Esophagus squamous epithelium (tissue), 5 donors: Measurements from ENCODE around the gene ECSCR. TPM values are rescaled to one million over a fixed set of nuclear protein-coding genes. Genes with fewer than 3 reads are reported as not detected.

ENCODE experiments used
- DNase-seq: peaks from one replicate; lab custom pipeline; 2025; lab: John Stamatoyannopoulos, UW
- H3K27ac ChIP-seq, 4 donors: fragments of 200-600 bp; sonication (generic); one replicate each; pipeline ENCODE4 v1.5.1; 2016 to 2019; ENCODE audit warnings: mild to moderate bottlenecking in 1 of 4
- H3K27me3 ChIP-seq, 4 donors: fragments of 200-600 bp; sonication (generic); 1 replicate in 3 of 4; 2 replicates in 1 of 4; pipeline versions ENCODE4 v1.5.1 to v1.6.0; 2017 to 2021; ENCODE audit warnings: antibody characterized with exemption in 1 of 4
- H3K36me3 ChIP-seq, 3 donors: fragments of 200-600 bp; sonication (generic); one replicate each; pipeline ENCODE4 v1.5.1; 2016 to 2019
- H3K4me1 ChIP-seq, 3 donors: fragments of 200-600 bp; sonication (generic); one replicate each; pipeline ENCODE4 v1.5.1; 2017 to 2019
- H3K4me3 ChIP-seq, 4 donors: fragments of 200-600 bp; sonication (generic); 1 replicate in 3 of 4; 2 replicates in 1 of 4; pipeline ENCODE4 v1.5.1; 2016 to 2019; ENCODE audit warnings: mild to moderate bottlenecking in 2 of 4, moderate library complexity in 1 of 4
- H3K9me3 ChIP-seq, 3 donors: fragments of 200-600 bp; sonication (generic); one replicate each; pipeline ENCODE4 v1.5.1; 2016 to 2019
- CTCF ChIP-seq, 6 experiments: fragments of 450-650 bp in 4 of 6; fragments of 200-600 bp in 2 of 6; sonication (generic) in 2 of 6; IDR thresholded peaks; one replicate each; pipeline ENCODE4 v1.5.1; 2016 to 2019; ENCODE audit warnings: antibody characterized with exemption in 6 of 6, mild to moderate bottlenecking in 4 of 6, moderate library complexity in 4 of 6
- POLR2A ChIP-seq, 4 donors: fragments of 450-650 bp; IDR thresholded peaks; one replicate each; pipeline ENCODE4 v1.6.1; 2017; ENCODE audit warnings: antibody characterized with exemption in 4 of 4, mild to moderate bottlenecking in 4 of 4, moderate library complexity in 3 of 4
- WGBS, 2 donors: methylation state at CpG; one replicate each; pipeline ENCODE4 v1.1.5; 2018; 5-methylcytosine and 5-hydroxymethylcytosine counted together
- intact Hi-C: fragments of 100-400 bp; cut with DNase I; formaldehyde crosslinking; loops from one replicate; pipeline ENCODE4 v1.15.0; 2022
- total RNA-seq, 4 donors: library from RNA; depleted of rRNA; stranded (reverse); fragments of >200 nt; gene quantifications; one replicate each; pipeline ENCODE4 v1.1.0, GENCODE V29; 2016
- donor health status: DM: yes; HTN: yes; CAD: no.

ECSCR gene
- total RNA-seq, 4 donors from 2014 or later: 1.7 to 19.5 (median 6.9) TPM

DNA sequence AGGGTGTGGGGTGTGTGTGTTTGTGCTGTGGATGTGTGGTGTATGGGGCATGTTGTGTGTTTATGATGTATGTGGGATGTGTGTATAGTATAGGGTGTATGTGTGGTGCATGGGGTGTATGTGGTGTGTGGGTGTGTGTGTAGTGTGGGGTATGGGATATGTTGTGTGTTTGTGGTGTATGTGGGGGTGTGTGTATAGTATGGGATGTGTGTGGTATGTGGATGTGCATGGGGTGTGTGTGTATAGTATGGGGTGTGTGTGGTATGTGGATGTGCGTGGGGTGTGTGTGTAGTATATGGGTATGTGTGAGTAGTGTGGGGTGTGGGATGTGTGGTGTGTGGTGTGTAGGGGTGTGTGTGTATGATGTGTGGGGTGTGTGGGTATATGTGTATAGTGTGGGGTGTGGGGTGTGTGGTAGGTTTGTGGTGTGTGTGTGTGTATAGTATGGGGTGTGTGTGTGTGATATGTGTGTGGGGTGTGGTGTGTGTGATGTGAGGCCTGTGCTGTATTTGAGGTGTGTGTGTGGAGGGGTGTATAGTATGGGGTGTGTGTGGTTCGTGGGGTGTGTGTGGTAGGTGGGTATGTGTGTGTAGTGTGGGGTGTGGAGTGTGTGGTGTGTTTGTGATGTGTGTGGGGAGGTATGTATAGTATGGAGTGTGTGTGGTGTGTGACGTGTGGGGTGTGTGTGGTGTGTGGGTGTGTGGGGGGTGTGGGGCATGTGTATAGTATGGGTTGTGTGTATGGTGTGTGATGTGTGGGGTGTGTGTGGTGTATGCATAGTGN, 10.5 kb downstream of the ECSCR start:
- no peak for DNase-seq
- no peak overlapping the region for H3K4me3 ChIP-seq
- no peaks in the 10 kb centered on the region for H3K36me3 ChIP-seq
- intact Hi-C loops: no loop called here
- H3K4me1 ChIP-seq: peaks cover 0 to 6% (median 6%) of the 10 kb centered on the region in 3 donors
- H3K9me3 ChIP-seq: no peaks in the 10 kb centered on the region
- 77 to 78% methylated on average over 3 of the region's 3 CpGs for WGBS, 2 donors
- no peak for TF ChIP-seq CTCF (IDR thresholded peaks at IDR 0.05)
- no peak for TF ChIP-seq POLR2A (IDR thresholded peaks at IDR 0.05)
- H3K27ac ChIP-seq: no peak overlapping the region
- H3K27me3 ChIP-seq: no peaks in the 10 kb centered on the region

DNA sequence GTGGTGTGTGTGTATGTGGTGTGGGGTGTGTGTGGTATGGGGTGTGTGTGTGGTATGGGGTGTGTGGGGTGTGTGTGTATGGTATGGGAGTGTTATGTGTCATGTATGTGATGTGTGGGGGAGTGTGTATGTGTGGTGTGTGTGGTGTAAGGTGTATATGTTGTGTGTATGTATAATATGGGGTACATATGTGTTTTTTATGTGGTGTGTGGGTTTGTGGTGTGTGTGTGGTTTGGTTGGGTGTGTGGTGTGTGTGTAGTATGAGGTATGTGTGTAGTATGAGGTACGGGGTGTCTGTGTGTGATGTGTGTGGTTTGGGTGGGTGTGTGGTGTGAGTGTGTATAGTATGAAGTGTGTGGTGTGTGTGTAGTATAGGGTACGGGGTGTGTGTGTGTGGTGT, 11.4 kb downstream of the ECSCR start:
- intact Hi-C loops: no loop called here
- WGBS, 2 donors: 82 to 96% methylated on average over 2 of the region's 2 CpGs

DNA sequence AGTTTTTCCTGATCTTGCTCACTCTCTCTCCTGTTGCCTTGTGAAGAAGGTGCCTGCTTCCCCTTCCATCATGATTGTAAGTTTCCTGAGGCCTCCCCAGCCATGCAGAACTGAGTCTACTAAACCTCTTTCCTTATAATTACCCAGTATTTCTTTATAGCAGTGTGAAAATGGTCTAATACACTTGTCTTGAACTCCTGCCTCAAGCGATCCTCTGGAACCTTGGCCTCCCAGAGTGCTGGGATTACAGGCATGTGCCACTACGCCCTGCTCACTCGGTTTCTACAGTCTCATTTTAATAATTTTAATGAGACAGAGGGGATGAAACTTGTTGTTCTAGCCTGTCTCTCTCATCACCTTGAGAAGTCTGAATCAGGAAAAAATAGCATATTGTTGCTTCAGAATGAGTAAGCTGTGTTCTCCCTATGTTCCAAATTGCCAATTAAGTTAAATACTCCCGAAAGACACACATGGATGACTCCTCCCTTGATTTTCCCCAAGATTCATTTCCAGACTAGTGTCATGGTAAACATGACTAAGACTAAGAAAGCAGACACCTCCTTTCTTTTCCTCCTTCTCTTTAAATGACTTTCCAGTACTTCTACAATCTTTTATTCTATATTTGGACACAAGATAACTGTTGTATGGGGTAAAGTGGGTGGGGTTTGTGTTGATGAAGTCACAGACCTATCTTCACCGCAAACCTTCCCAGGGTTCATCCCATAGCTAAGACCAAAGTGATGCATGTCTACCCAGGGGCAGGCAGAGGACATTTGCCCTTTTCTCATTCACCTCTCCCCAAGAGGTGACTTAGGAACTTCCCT, 15.4 kb downstream of the ECSCR start:
- WGBS, 2 donors: 52 to 53% methylated on average over 5 of the region's 5 CpGs
- peak overlapping the region; percentile 17 to 39 (median 34) for H3K27ac ChIP-seq

More for the DNA sequence above, 11.4 kb downstream of the ECSCR start:
- Histone ChIP-seq H3K4me1 (peaks cover 0 to 15% (median 14%) of the 10 kb centered on the region in 3 donors), H3K4me3 (no peak overlapping the region), H3K9me3 (no peaks in the 10 kb centered on the region), H3K27ac (no peak overlapping the region), H3K36me3 (no peaks in the 10 kb centered on the region), H3K27me3 (no peaks in the 10 kb centered on the region)
- TF ChIP-seq POLR2A (IDR thresholded peaks at IDR 0.05) (no peak), CTCF (IDR thresholded peaks at IDR 0.05) (no peak)
- no peak for DNase-seq

GRCh38 chr5:139445325-139446170, 17.0 kb downstream of the ECSCR start:
- H3K9me3 ChIP-seq: no peaks in the 10 kb centered on the region
- H3K4me1 ChIP-seq: peaks cover 0 to 42% (median 27%) of the 10 kb centered on the region in 3 donors
- DNase-seq: no peak
- no peak for TF ChIP-seq CTCF (IDR thresholded peaks at IDR 0.05)
- TF ChIP-seq POLR2A (IDR thresholded peaks at IDR 0.05): no peak
- H3K27ac ChIP-seq: peak overlapping the region; percentile 5 to 42 (median 22)
- H3K36me3 ChIP-seq: no peaks in the 10 kb centered on the region
- H3K4me3 ChIP-seq: no peak overlapping the region
- intact Hi-C loops: no loop called here
- 29 to 32% methylated on average over 7 of the region's 7 CpGs for WGBS, 2 donors
- H3K27me3 ChIP-seq: no peaks in the 10 kb centered on the region

More for the DNA sequence above, 15.4 kb downstream of the ECSCR start:
- intact Hi-C loops: no loop called here
- Histone ChIP-seq H3K9me3 (no peaks in the 10 kb centered on the region), H3K4me1 (peaks cover 0 to 42% (median 27%) of the 10 kb centered on the region in 3 donors), H3K27me3 (no peaks in the 10 kb centered on the region), H3K4me3 (no peak overlapping the region), H3K36me3 (no peaks in the 10 kb centered on the region)
- TF ChIP-seq CTCF (IDR thresholded peaks at IDR 0.05) (no peak), POLR2A (IDR thresholded peaks at IDR 0.05) (no peak)
- no peak for DNase-seq
